Esophagus squamous epithelium (tissue), 5 donors: ENCODE data around the gene ST8SIA1. TPM values are rescaled to one million over a fixed set of nuclear protein-coding genes. Genes with fewer than 3 reads are reported as not detected.

Experiments used
- DNase-seq: peaks from one replicate; lab custom pipeline; 2025; lab: John Stamatoyannopoulos, UW
- H3K27ac ChIP-seq, 4 donors: fragments of 200-600 bp; sonication (generic); one replicate each; pipeline ENCODE4 v1.5.1; 2016 to 2019; ENCODE audit warnings: mild to moderate bottlenecking in 1 of 4
- H3K27me3 ChIP-seq, 4 donors: fragments of 200-600 bp; sonication (generic); 1 replicate in 3 of 4; 2 replicates in 1 of 4; pipeline versions ENCODE4 v1.5.1 to v1.6.0; 2017 to 2021; ENCODE audit warnings: antibody characterized with exemption in 1 of 4
- H3K36me3 ChIP-seq, 3 donors: fragments of 200-600 bp; sonication (generic); one replicate each; pipeline ENCODE4 v1.5.1; 2016 to 2019
- H3K4me1 ChIP-seq, 3 donors: fragments of 200-600 bp; sonication (generic); one replicate each; pipeline ENCODE4 v1.5.1; 2017 to 2019
- H3K4me3 ChIP-seq, 4 donors: fragments of 200-600 bp; sonication (generic); 1 replicate in 3 of 4; 2 replicates in 1 of 4; pipeline ENCODE4 v1.5.1; 2016 to 2019; ENCODE audit warnings: mild to moderate bottlenecking in 2 of 4, moderate library complexity in 1 of 4
- H3K9me3 ChIP-seq, 3 donors: fragments of 200-600 bp; sonication (generic); one replicate each; pipeline ENCODE4 v1.5.1; 2016 to 2019
- POLR2A ChIP-seq, 4 donors: fragments of 450-650 bp; IDR thresholded peaks; one replicate each; pipeline ENCODE4 v1.6.1; 2017; ENCODE audit warnings: antibody characterized with exemption in 4 of 4, mild to moderate bottlenecking in 4 of 4, moderate library complexity in 3 of 4
- WGBS, 2 donors: methylation state at CpG; one replicate each; pipeline ENCODE4 v1.1.5; 2018; 5-methylcytosine and 5-hydroxymethylcytosine counted together
- intact Hi-C: fragments of 100-400 bp; cut with DNase I; formaldehyde crosslinking; loops from one replicate; pipeline ENCODE4 v1.15.0; 2022
- total RNA-seq, 4 donors: library from RNA; depleted of rRNA; stranded (reverse); fragments of >200 nt; gene quantifications; one replicate each; pipeline ENCODE4 v1.1.0, GENCODE V29; 2016
- TF ChIP-seq, protein P1 (sequence below), 6 experiments: fragments of 450-650 bp in 4 of 6; fragments of 200-600 bp in 2 of 6; sonication (generic) in 2 of 6; IDR thresholded peaks; one replicate each; pipeline ENCODE4 v1.5.1; 2016 to 2019; ENCODE audit warnings: antibody characterized with exemption in 6 of 6, mild to moderate bottlenecking in 4 of 6, moderate library complexity in 4 of 6
- donor health status: DM: yes; HTN: yes; CAD: no.

ST8SIA1 gene
- total RNA-seq, 4 donors from 2014 or later: 0.38 to 5.3 (median 1.0) TPM

DNA sequence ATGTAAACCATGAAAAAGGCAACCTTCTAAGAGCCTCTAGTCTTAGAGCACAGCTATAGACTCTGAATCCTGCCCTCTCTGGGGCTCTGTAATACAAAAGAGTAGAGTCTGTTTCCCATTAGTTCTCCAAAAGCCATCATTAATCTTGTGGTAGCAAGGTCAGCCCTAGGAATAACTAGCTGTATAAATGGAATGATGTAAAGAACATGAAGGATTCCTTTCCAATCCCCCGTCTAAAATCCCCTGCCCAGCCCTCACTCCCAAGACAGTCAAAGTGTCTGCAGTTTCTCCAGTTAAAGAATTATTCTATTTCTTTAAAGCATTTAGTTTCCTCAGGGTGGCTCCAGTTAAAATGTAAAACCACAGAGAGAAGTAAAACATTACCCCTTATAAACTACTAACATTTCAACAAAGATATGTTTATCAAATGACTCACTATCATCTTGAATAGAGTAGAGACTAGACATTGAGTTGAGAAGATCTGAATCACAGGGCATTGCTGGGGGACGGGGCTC is 104.2 kb downstream of the ST8SIA1 start:
- WGBS, 2 donors: 61 to 70% methylated on average over 2 of the region's 2 CpGs
- DNase-seq: no peak
- Histone ChIP-seq H3K9me3 (no peaks in the 10 kb centered on the region), H3K4me1 (peaks cover 0 to 19% (median 8%) of the 10 kb centered on the region in 3 donors), H3K36me3 (no peaks in the 10 kb centered on the region), H3K27me3 (no peaks in the 10 kb centered on the region), H3K4me3 (no peak overlapping the region), H3K27ac (peak overlapping the region in 1 of 4 donors; percentile 47)
- TF ChIP-seq POLR2A (IDR thresholded peaks at IDR 0.05): no peak
- intact Hi-C loops: no loop called here

DNA sequence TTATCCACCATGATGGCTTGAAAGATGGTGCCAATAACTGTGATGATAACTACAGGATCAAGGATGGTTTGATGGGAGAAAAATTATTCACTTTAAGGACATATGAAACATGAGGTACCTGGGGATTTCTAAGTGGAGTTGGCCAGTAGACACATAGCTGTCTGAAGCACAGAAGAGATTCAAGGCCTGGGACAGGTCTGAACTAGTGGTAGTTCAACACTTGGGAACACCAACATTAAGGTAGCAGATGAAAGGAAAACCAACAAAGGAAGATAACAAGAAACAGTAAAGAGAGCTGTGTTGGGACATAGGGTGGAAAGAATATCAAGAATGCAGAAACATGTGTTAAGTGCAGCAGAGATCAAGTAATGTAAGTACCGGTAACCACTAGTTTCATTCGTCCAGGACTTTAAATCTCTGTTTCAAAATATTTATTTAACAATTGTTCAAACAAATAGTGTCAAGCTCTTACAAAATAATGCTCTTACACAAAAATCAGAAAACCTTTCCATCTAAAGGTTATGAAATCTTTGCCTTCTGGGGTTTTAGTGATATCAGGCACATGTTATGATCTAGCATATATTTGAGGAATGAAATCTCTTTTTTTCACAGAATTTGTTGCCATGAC is 104.7 kb downstream of the ST8SIA1 start:
- Histone ChIP-seq H3K4me1 (peaks cover 0 to 19% (median 8%) of the 10 kb centered on the region in 3 donors), H3K27ac (peak overlapping the region in 1 of 4 donors; percentile 47), H3K4me3 (no peak overlapping the region), H3K9me3 (no peaks in the 10 kb centered on the region), H3K27me3 (no peaks in the 10 kb centered on the region), H3K36me3 (no peaks in the 10 kb centered on the region)
- TF ChIP-seq, protein P1, sequence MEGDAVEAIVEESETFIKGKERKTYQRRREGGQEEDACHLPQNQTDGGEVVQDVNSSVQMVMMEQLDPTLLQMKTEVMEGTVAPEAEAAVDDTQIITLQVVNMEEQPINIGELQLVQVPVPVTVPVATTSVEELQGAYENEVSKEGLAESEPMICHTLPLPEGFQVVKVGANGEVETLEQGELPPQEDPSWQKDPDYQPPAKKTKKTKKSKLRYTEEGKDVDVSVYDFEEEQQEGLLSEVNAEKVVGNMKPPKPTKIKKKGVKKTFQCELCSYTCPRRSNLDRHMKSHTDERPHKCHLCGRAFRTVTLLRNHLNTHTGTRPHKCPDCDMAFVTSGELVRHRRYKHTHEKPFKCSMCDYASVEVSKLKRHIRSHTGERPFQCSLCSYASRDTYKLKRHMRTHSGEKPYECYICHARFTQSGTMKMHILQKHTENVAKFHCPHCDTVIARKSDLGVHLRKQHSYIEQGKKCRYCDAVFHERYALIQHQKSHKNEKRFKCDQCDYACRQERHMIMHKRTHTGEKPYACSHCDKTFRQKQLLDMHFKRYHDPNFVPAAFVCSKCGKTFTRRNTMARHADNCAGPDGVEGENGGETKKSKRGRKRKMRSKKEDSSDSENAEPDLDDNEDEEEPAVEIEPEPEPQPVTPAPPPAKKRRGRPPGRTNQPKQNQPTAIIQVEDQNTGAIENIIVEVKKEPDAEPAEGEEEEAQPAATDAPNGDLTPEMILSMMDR (IDR thresholded peaks at IDR 0.05): no peak
- no peak for TF ChIP-seq POLR2A (IDR thresholded peaks at IDR 0.05)
- WGBS, 2 donors: 32 to 49% methylated on average over 2 of the region's 2 CpGs
- intact Hi-C loops: no loop called here
- no peak for DNase-seq

DNA sequence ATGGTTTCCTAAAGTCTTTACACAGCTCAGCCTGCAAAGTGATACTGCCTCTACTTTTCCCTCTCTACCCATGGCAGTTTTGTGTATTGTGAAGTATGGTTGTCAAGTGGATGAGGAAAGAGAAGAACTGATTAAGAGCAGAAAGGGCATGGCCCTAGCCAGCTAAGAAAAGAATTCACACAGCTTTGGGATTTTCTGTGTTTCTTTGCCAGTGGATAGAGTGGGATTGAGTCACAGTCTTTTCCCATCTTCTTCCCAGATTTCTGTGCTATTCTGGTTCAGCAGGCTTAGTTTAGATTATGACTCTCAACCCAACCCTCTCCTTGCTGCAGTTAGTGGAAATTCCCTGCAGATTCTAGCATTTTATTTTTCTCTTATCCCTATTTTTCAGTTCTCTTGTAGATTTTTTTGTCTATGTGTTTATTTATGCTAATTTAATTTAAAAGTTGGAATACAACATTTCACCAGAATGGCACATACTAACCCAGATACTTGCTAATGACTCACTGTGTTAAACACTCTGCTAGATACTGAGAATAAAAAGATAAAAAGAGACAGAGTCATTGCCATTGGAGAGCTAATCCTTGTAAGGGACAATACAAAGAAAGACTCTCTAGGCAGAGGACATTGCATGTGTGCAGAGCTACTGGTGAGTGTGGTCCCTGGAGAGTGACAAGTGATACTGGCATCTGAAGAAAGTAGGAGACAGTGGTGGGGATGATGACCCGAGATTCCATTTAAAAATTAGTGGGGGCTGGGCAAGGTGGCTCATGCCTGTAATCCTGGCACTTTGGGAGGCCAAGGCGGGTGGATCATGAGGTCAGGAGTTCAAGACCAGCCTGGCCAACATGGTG is 106.3 kb downstream of the ST8SIA1 start:
- H3K27me3 ChIP-seq: no peaks in the 10 kb centered on the region
- peak overlapping the region in 2 of 4 donors; percentile 18 to 52 for H3K27ac ChIP-seq
- H3K4me3 ChIP-seq: no peak overlapping the region
- H3K36me3 ChIP-seq: no peaks in the 10 kb centered on the region
- H3K4me1 ChIP-seq: peaks cover 0 to 19% (median 8%) of the 10 kb centered on the region in 3 donors
- WGBS, 2 donors: 81 to 87% methylated on average over 2 of the region's 2 CpGs
- H3K9me3 ChIP-seq: no peaks in the 10 kb centered on the region
- DNase-seq: no peak
- intact Hi-C loops: no loop called here
- TF ChIP-seq, protein P1 (IDR thresholded peaks at IDR 0.05): no peak
- TF ChIP-seq POLR2A (IDR thresholded peaks at IDR 0.05): no peak

DNA sequence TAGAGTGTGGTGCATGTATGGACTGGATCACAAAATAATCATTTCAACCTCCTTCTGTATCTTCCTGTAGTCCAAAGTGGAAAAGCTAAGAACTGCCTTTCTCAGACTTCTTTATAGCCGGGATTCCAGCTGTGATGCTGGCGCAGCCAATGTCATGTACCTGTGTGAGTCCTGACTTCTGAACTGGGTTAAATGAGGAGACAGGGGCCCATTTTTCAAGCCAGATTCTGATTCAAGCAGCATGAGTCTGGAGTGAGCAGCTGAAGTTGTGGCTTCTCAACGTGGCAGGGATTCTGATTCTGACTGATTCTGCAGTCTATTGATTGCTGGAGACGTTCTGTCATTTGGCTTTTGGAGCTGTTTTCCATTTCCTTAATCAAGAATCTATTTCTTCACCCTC is 111.2 kb downstream of the ST8SIA1 start:
- DNase-seq: no peak
- Histone ChIP-seq H3K4me3 (no peak overlapping the region), H3K9me3 (no peaks in the 10 kb centered on the region), H3K27ac (no peak overlapping the region), H3K4me1 (peaks cover 0 to 7% (median 4%) of the 10 kb centered on the region in 3 donors), H3K27me3 (no peaks in the 10 kb centered on the region), H3K36me3 (no peaks in the 10 kb centered on the region)
- TF ChIP-seq POLR2A (IDR thresholded peaks at IDR 0.05): no peak
- TF ChIP-seq, protein P1 (IDR thresholded peaks at IDR 0.05): no peak
- WGBS, 2 donors: 69 to 75% methylated on average over 4 of the region's 4 CpGs
- intact Hi-C loops: no loop called here

DNA sequence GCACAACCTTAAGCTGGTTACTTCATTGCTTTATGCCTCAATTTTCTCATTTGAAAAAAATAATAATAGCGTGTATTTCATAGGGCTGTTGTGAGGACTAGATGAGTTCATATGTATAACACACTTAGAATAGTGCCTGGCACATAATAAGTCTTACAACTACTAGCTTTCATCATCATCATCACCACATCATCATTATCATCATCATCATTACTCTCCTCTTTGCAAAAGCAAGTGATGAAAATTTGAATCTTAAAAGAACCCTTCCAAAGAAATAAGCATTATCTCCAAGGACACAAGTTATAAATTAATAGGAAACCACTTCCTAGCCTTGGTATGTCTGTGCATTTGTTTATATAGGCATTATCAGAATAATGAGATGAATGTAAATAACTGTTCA is 117.0 kb downstream of the ST8SIA1 start:
- DNase-seq: no peak

More for the DNA sequence above, 117.0 kb downstream of the ST8SIA1 start:
- WGBS, 2 donors: 88 to 92% methylated on average over 1 of the region's 1 CpG
- H3K4me1 ChIP-seq: no peaks in the 10 kb centered on the region
- TF ChIP-seq, protein P1 (IDR thresholded peaks at IDR 0.05): no peak
- TF ChIP-seq POLR2A (IDR thresholded peaks at IDR 0.05): no peak
- no peaks in the 10 kb centered on the region for H3K27me3 ChIP-seq
- no peaks in the 10 kb centered on the region for H3K36me3 ChIP-seq
- H3K4me3 ChIP-seq: no peak overlapping the region
- intact Hi-C loops: no loop called here
- no peaks in the 10 kb centered on the region for H3K9me3 ChIP-seq
- no peak overlapping the region for H3K27ac ChIP-seq
